Measurements from ENCODE around the gene SRRD. TPM values are rescaled to one million over a fixed set of nuclear protein-coding genes. Genes with fewer than 3 reads are reported as not detected.

Gene SRRD
- total RNA-seq, 6 experiments from 2014 or later = 11.4 to 15.2 (median 11.8) TPM

GRCh38 chr22:26502688-26503561, 19.2 kb downstream of the SRRD start:
- H3K9me3 ChIP-seq = no peaks in the 10 kb centered on the region
- no peak overlapping the region for H3K4me3 ChIP-seq
- TF ChIP-seq CTCF (IDR thresholded peaks at IDR 0.05) (peak; percentile 46 to 72 (median 68)), POLR2A (IDR thresholded peaks at IDR 0.05) (no peak)
- peak; percentile 51 to 64 (median 62) for DNase-seq
- no peaks in the 10 kb centered on the region for H3K27me3 ChIP-seq
- H3K27ac ChIP-seq = peak overlapping the region in 2 of 3 donors; percentile 28 to 45
- intact Hi-C loops (cut with DNase I) = no loop called here
- H3K36me3 ChIP-seq = peaks cover 9 to 98% (median 60%) of the 10 kb centered on the region in 4 donors
- peak; percentile 81 to 91 (median 84) for ATAC-seq
- H3K4me1 ChIP-seq = peaks cover 0 to 11% (median 6%) of the 10 kb centered on the region in 4 donors
- WGBS (ENCODE audit: insufficient coverage, low coverage, low lambda C conversion rate, missing lambda C conversion rate) = 24% methylated on average over 3 of the region's 3 CpGs

GRCh38 chr22:26503758-26504157, 20.1 kb downstream of the SRRD start:
- peaks cover 0 to 11% (median 6%) of the 10 kb centered on the region in 4 donors for H3K4me1 ChIP-seq
- ATAC-seq (no peak), DNase-seq (no peak)
- no peaks in the 10 kb centered on the region for H3K27me3 ChIP-seq
- WGBS (ENCODE audit: insufficient coverage, low coverage, low lambda C conversion rate, missing lambda C conversion rate) = 50% methylated on average over 1 of the region's 1 CpG
- H3K36me3 ChIP-seq = peaks cover 9 to 97% (median 57%) of the 10 kb centered on the region in 4 donors
- intact Hi-C loops (cut with DNase I) = no loop called here
- no peaks in the 10 kb centered on the region for H3K9me3 ChIP-seq
- H3K4me3 ChIP-seq = no peak overlapping the region
- peak overlapping the region in 1 of 3 donors; percentile 45 for H3K27ac ChIP-seq
- no peak for TF ChIP-seq CTCF (IDR thresholded peaks at IDR 0.05)
- TF ChIP-seq POLR2A (IDR thresholded peaks at IDR 0.05) = no peak

GRCh38 chr22:26508148-26508547, 24.5 kb downstream of the SRRD start:
- intact Hi-C loops (cut with DNase I) = no loop called here
- no peak overlapping the region for H3K27ac ChIP-seq
- H3K4me3 ChIP-seq = no peak overlapping the region
- H3K27me3 ChIP-seq = no peaks in the 10 kb centered on the region
- peaks cover 0 to 17% (median 9%) of the 10 kb centered on the region in 4 donors for H3K4me1 ChIP-seq
- TF ChIP-seq POLR2A (IDR thresholded peaks at IDR 0.05) = no peak
- TF ChIP-seq CTCF (IDR thresholded peaks at IDR 0.05) = no peak
- no peak for ATAC-seq
- H3K36me3 ChIP-seq = peaks cover 0 to 74% (median 33%) of the 10 kb centered on the region in 4 donors
- H3K9me3 ChIP-seq = no peaks in the 10 kb centered on the region
- DNase-seq = no peak

GRCh38 chr22:26512149-26512793, 28.6 kb downstream of the SRRD start, which contains the start of gene TFIP11:
Gene TFIP11, minus strand, starts transcription at chr22:26512473. Its CDS starts 2,201 bp downstream, at chr22:26510272.
- peak within 1 kb of the TSS; percentile 74 to 90 (median 74) for H3K4me3 ChIP-seq
- DNase-seq (peak; percentile 95 to 96 (median 96)), ATAC-seq (peak; percentile 96 to 99 (median 97))
- peak within 1 kb of the TSS; percentile 7 to 41 (median 32) for H3K27ac ChIP-seq
- H3K4me1 ChIP-seq = peaks cover 0 to 34% (median 10%) of the 10 kb centered on the region in 4 donors
- peaks cover 0 to 32% (median 14%) of the 10 kb centered on the region in 4 donors for H3K36me3 ChIP-seq
- intact Hi-C loops (cut with DNase I) = no loop called here
- no peaks in the 10 kb centered on the region for H3K9me3 ChIP-seq
- no peaks in the 10 kb centered on the region for H3K27me3 ChIP-seq
- under 1% methylated on average over 23 of the region's 40 CpGs for WGBS (ENCODE audit: insufficient coverage, low coverage, low lambda C conversion rate, missing lambda C conversion rate)
- TF ChIP-seq POLR2A (IDR thresholded peaks at IDR 0.05) (peak; percentile 60), CTCF (IDR thresholded peaks at IDR 0.05) (no peak)
